Stimulated activated CD8-positive, alpha-beta memory T cell treated with anti-CD3 and anti-CD28 coated beads, Interleukin-4, amount 100 ng/mL, for 4 hours (primary cell): ENCODE data around the gene ZNF524.

Experiments used
- DNase-seq, 2 donors: peaks; one replicate each; pipeline ENCODE4 v3.0.0-alpha.2; 2020; ENCODE audit warnings: low read depth in 2 of 2, low spot score in 1 of 2

The ZNF524 gene

DNA sequence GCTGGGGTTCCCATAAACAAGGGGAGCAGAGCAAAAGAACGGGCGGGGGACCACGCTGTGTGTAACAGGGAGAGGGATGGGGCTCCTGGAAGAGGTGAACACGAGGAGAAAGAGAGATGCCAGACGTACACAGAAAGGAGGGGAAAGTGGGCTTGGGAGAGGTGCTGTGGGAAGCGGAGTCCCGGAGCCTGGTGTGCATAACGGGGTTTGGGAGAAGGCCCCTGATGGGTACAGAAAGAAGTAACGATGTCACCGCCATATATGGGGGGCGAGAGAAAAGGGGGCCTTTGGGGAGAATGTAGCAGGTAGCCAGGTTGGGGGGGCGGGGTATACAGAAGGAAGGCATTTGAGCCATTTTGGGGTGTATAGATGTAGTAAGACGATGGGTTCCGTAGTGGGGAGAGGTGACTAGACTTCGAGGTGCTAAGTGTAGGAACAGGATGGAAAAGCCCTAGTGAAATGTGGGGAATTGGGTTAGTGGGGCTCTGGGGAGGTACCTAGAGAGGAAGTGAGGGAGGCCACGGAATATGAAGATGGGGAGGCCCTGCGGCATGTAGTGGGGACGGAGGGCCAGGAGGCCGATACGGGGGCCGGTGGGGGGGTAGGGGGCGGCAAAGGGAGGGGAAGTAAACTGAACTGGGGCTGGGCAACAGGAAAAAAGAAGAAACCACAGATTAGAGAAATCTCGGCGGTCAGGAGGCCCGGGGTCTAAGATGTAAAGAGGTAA lies 41.5 kb downstream of the ZNF524 start:
- DNase-seq, result no peak

DNA sequence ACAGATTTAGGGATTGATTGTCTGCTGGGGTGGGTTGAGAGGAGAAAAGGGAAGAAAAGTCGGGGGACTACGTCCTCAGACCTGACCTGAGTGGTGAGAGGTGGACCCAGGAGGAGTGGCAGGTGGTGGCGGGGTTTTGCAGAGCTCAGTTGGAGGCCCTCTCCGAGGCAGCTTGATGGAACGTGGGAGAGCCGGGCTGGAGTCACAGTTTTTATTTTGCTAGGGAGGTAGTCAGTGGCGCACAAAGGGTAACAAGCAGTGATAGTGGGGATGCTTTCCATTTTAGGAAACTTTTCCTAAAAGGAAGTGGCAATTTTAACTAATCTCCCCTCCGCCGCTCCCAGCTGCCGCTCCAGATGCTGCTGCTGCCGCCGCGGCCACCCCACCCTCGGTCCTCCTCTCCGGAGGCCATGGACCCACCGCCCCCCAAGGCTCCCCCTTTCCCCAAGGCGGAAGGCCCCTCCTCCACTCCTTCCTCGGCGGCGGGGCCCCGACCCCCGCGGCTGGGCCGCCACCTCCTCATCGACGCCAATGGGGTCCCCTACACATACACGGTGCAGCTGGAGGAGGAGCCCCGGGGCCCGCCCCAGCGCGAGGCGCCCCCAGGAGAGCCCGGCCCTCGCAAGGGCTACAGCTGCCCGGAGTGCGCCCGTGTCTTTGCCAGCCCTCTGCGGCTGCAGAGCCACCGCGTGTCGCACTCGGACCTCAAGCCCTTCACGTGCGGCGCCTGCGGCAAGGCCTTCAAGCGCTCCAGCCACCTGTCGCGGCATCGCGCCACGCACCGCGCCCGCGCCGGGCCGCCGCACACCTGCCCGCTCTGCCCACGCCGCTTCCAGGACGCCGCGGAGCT lies 42.3 kb downstream of the ZNF524 start:
- no peak for DNase-seq

DNA sequence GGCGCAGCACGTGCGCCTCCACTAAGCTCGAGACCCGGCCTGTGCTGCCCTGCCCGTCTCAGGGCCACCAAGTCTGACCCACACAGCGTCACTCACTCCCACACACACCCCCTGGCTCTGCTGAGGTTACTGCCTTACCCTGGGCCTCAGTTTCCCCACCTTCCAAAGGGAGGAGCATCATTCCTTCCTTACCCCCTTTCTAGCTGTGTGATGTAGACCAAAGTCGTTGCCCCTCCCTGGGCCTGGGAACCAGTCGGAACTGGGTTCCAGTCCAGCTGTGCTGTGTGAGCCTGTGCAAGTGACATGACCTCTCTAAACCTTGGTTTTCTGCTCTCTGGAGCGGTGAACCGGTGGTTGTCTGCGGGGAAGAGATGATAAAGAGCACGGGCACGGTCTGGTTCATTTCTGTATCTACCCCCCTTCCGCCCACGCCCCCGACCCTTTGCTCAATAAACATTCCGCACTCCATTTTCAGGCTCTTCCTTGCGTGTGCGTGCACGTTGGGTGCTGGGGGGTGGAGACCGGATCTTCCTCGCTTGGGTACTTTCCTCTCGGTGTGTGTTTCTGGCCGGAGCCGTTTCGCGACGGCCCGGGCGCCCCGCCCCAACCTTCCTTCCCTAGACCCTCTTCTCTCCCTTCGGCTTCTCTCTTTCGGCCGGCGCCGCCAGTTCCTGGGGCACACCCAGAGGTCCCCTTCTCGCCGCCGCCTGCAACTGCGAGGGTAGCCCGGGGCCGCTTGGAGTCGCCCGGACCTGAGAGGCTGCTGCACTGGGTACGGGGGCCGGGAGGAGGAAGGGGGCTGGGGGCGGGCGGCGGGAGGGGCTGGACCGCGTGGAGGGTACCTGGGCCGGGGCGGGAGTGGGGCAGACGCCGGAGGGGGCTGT lies 43.2 kb downstream of the ZNF524 start, which contains the start of gene ZNF581:
Gene ZNF581, plus strand, starts transcription at position 647 of the 884 bp plus-strand sequence. CDS start 923 bp downstream, outside the sequence.
- DNase-seq, result peak; percentile 61 to 67

DNA sequence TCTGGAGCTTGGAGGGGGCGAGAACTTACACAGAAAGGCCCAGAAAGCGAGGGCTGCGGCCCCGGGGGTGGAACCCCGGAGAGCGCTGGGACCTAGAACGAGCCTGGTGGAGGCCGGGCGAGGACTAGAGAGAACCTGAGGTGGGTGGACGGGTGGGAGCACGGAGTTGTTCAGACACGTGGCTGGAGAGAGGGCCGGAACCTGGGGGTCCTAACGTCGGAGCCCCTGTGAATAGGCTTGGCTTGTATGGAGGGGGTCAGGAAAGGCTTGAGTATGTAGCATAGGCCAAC lies 43.7 kb downstream of the ZNF524 start:
- no peak for DNase-seq

DNA sequence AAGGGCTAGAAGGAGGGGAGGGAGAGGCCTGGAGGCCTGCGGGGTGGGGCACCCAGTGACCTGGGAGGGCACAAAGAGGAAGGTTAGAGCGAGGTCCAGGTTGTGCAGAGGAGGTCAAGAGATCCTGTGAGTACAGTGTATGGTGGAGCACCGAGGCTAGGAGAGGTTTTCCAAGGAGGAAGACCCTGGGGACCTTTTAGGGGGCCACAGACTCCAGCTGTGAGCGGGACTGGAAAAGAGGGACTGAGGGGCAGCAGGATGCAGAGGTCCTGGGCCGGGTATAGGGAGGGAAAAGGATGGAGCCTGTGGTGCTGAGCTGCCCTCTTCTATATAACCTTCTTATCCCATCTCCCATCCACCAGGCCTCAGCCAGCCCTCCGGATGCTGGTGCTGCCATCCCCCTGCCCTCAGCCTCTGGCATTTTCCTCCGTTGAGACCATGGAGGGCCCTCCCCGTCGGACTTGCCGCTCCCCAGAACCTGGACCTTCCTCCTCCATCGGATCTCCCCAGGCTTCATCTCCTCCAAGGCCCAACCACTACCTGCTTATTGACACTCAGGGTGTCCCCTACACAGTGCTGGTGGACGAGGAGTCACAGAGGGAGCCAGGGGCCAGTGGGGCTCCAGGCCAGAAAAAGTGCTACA lies 44.2 kb downstream of the ZNF524 start:
- DNase-seq, result no peak

DNA sequence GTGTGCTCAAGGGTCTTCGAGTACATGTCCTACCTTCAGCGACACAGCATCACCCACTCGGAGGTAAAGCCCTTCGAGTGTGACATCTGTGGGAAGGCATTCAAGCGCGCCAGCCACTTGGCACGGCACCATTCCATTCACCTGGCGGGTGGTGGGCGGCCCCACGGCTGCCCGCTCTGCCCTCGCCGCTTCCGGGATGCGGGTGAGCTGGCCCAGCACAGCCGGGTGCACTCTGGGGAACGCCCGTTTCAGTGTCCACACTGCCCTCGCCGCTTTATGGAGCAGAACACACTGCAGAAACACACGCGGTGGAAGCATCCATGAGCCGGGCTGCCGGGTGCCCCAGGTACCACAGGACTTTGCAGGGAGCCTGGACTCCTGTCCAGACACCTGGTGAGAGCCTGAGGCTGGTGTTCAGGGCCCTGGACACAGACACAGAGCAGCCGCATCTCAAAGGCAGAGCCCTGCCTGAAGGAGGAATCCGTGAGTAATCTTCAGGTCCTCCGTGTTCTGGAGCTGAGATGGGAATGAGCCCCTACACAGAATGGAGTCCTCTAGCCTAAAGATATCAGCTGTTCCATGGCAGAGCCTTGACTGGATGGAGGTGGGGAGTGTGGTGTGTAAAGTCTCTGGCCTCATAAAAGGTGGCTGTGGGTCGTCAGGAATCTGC lies 44.9 kb downstream of the ZNF524 start:
- DNase-seq, result no peak

DNA sequence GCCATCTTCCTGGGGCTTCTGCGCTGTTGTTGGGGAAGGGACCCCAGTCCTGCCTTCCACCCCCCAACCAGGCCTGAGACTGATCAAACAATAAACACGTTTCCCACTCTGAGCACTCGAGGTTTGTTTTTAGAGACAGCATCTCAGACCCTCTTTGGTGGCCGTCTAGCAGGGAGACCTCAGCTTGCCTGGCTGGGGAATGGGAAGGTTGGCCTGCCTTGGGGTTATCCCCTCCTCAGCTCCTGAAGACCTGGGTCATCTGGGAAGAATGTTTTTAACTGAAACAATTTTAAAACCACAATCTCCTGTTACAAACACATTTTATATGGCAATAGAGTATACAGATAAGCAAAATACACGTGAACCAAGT lies 45.4 kb downstream of the ZNF524 start:
- no peak for DNase-seq

DNA sequence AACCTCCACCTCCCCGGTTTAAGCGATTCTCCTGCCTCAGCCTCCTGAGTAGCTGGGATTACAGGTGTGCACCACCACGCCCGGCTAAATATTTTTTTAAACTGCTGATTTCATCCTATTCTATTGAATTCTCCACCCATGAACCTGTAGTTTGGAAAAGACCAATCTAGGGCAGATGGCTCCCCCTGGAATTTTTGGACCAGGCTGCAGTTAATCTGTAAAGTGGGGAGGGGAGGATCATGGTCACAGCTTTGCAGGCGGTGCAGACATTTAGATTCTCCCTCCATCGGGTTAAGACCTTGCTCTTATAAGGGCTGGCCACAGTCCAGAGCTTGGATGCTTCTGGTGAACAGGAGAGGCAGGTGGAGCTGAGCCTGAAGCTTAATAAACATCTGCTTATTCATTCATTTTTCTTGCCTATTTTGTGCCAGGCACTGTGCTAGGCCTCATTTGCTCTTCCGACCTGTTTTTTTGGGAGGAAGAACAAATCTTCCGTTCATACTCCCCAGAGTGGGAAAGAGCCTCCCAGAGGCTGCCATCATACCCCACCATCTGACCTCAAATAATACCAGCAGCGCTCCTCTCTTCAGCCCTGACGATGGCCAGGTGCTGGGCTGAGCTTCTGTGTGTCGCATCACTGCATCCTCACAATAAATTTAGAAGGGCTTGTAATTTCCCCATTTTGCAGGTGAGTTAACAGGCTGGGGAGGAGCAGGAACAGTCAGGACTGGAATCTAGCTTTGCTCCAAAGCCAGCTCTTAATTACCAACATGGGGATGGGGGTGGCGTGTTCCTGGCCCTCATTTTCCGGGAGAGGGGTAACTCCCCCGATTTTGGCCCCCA lies 47.0 kb downstream of the ZNF524 start:
- DNase-seq, result no peak

DNA sequence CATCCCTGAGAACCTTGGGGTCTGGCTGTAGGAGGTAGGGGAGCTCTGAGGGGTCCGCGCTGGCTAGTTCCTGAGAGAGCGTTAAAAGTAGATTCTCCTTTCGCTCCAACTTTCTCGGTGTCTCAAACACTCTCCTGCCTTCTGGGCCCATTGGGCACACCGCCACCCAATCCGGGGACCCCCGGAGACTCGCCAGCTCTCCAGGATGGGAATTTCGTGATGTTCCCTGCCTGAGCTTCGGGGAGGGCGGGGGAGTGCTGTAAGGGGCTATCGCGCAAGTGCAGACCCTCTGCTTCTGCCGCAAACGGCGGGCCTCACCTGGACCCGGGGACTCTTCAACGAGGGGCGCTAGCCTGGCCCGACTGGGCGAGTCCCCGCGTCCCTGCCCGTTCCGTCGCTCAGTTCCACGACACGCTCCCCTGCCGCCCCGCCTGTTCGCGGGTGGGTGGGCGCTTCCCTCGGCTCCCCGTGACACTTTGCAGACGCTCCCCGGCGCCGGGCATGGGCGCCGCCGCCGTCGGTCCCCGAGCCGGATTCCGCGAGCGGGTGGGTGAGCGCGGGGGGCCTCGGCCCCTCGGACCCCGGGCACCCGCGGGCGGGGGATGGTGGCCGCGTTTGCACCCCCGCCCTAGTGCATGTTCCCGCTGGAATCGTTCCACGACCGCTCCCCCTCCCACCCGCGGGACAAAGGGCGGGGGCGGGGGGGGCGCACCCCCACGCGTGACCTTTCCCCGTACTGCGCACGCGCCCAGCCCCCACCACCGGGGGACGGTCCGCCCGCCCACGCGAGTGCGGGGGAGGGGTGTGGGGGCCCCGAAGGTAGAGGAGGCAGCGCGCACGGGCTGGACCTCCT lies 47.9 kb downstream of the ZNF524 start, which contains the start of gene CCDC106:
Gene CCDC106, plus strand, starts transcription at position 481 of the 853 bp plus-strand sequence. CDS start 835 bp downstream, outside the sequence.
- DNase-seq, result no peak

DNA sequence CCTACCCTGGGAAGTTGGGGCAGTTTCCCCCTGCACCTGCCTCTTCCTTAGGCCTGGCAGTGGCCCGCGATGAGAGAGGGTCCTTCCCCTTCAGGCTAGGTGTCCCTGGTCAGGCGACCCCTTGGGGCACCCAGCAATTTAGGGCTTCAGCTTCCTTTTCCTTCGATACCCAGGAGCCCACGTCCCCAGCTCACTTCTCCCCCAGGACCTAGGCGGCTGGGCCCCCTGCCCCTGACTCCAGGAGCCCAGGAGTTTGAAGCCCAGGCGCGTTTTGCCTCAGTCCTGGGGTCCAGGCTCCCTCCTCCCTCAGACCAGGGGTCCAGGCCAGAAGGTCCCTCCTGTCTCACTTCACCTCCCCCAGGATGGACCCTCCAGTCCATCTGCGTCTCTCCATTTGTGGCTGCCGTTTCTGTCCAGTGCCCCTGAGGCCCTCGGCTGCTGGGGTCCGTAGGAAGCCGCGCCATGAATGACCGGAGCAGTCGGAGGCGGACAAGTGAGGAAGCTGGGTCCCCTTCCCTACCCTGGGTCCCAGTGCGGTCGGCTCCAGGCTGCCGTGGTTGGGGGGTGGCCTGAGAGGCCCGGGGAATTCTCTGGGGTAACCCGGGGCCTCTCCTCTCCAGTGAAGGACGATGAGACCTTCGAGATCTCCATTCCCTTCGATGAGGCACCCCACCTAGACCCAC lies 48.6 kb downstream of the ZNF524 start:
- no peak for DNase-seq

DNA sequence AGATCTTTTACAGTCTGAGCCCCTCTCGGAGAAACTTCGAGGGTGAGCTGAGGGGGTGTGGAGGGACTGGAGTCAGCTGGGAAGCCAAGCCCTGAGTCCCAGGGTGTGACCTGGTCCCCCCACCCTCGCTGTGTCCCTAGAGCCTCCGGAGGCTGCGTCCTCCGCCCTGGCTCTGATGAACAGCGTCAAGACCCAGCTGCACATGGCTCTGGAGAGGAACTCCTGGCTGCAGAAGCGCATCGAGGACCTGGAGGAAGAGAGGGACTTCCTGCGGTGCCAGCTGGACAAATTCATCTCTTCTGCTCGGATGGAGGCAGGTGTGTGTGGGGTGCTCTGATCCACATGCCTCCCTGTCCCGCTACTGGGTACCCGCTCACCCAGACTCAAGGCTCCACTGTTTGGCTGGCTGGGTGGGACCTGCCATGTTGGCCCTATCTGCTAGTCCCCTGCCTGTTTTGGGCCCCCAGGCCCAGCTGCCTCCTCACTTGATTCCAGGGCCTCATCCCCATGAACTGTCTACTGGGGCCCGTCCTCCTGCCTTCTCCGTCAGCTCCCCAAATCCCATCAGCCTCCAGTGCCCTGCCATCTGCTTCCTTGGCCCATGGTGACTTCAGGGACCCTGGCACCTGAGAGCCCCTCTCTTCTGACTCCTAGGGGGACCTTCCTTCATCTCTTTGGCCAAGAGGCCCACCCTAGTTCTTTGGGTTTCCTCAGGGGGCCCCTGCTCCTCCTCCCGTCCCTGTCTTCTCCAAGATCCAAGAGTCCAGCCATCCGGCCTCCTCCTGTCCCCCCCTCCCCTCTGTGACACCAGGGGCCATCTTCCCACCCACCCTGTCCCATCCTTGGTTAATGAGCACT lies 49.4 kb downstream of the ZNF524 start:
- DNase-seq, result no peak

DNA sequence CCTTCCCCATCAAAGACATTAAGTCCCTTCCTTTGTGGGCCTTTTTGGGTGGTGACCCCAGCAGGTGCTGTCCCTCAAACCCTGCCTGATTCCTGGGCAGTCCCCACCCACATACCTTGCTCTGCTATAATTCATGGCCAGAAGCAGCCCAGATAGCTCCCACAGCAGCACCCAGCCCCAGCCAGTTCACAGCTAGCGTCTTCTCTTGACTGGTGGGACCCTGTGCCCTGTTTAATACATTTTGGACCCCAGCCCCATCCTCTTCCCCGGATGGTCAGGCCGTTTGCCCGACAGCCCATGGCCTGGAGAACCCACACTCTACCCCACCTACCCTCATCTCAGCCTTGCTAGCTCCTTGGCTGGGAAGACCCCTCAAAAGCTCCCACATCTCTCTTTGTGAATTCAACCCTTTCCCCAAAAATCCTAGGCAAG lies 50.1 kb downstream of the ZNF524 start:
- no peak for DNase-seq

DNA sequence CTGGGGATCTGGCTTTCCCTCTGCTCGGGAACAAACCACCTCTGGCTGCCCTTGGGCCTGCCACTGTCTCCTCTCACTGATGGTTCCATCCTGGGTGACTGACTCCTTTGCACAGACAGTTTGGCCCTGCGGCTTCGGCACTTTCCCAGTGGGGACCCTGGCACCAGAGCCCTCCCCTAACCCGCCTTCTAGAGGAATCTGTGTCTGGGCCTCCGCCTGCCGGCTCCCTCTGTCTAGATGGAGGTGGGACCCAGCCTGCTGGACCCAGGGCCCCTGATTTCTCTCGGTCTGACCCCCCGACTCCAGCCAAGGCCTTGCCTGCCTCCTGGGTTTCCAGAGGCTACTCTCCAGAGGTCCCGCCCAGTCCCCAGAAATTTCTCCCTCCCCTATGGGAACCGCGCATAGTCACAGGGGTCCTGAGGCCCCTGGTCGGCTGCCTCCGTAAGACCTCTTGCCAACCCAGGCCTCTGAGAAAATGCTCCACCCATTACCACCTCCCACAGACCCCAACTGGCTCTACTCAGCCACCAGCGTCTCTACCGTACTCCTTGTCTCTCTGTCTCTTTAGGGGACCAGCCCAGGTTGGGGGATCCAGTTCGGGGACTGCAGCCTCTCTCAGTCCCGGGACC lies 50.6 kb downstream of the ZNF524 start:
- no peak for DNase-seq

DNA sequence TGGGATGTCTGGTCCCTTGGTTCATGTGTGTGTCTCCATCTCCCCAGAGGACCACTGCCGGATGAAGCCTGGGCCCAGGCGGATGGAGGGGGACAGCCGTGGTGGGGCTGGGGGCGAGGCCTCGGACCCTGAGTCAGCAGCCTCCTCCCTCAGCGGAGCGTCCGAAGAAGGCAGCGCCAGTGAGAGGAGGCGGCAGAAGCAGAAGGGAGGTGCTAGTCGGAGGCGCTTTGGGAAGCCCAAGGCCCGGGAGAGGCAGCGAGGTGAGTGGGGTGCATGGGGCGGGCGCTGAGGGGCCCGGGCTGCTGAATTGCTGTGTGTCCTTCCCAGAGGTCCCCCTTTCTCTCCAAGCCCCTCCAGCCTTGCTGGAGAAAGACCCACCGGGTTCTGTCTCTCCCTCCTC lies 51.1 kb downstream of the ZNF524 start:
- DNase-seq, result no peak

DNA sequence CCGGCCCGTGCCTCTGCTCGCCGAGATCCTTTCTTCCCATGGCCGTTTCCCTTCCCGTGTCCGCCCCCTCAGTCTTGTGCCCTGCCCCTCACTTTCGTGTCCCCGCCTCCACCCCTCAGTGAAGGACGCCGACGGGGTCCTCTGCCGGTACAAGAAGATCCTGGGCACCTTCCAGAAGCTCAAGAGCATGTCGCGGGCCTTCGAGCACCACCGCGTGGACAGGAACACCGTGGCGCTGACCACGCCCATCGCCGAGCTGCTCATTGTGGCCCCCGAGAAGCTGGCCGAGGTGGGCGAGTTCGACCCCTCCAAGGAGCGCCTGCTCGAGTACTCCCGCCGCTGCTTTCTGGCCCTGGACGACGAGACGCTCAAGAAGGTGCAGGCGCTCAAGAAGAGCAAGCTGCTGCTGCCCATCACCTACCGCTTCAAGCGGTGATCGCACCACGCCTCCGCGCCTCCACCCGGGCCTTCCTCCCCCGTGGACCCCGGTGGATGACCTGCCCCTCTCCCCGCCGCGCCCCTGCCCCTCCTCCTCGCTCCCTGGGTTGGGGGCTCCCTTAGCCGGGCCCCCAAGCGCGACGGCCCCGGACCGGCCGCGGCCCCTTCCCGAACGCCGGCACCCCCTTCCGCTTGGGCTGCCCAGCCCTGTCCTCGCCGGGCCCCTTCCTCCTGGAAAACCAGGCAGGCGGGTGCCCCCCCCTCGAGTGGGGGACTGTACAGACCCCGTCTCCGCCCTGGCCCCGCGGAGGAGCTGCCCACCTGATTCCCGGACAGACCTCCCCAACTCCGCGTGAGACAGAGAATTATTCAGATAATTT lies 52.4 kb downstream of the ZNF524 start:
- no peak for DNase-seq
